Nephron (organoid): ENCODE measurements around the gene HPDL.
A peak's percentile ranks its signal among the peaks of the same experiment; 100 is the strongest.

Source experiments
- H3K27ac Mint-ChIP-seq, 3 experiments: 2 replicates each; pipeline ENCODE4 v1.8.0; 2020; ENCODE audit warnings: mixed read lengths in 3 of 3, mild to moderate bottlenecking in 2 of 3, moderate library complexity in 1 of 3
- H3K27me3 Mint-ChIP-seq: 2 replicates; pipeline ENCODE4 v1.8.0; 2021; ENCODE audit warnings: low read depth, mild to moderate bottlenecking, moderate library complexity, mixed read lengths
- H3K36me3 Mint-ChIP-seq: 2 replicates; pipeline ENCODE4 v1.8.0; 2020; ENCODE audit warnings: low read depth, mixed read lengths
- H3K4me1 Mint-ChIP-seq: 2 replicates; pipeline ENCODE4 v1.8.0; 2020; ENCODE audit warnings: mixed read lengths
- H3K4me3 Mint-ChIP-seq, 3 experiments: 2 replicates each; pipeline ENCODE4 v1.8.0; 2020; ENCODE audit warnings: mild to moderate bottlenecking in 3 of 3, mixed read lengths in 3 of 3, moderate library complexity in 2 of 3
- H3K9me3 Mint-ChIP-seq: 2 replicates; pipeline ENCODE4 v1.8.0; 2020; ENCODE audit warnings: mixed read lengths
- CTCF ChIP-seq, 3 experiments: fragments of 200-600 bp; sonication (generic); IDR thresholded peaks; one replicate each; pipeline ENCODE4 v1.5.0; 2021; ENCODE audit warnings: antibody characterized with exemption in 3 of 3; ENCODE audit not compliant: unreplicated experiment in 3 of 3

HPDL gene

GRCh38 chr1:45319761-45320160 lies 6.9 kb upstream of the HPDL start:
- no peaks in the 10 kb centered on the region for H3K9me3 Mint-ChIP-seq
- TF ChIP-seq CTCF (IDR thresholded peaks at IDR 0.05; ENCODE audit: unreplicated experiment in 3 of 3), result no peak
- no peak overlapping the region for H3K27ac Mint-ChIP-seq
- no peak overlapping the region for H3K4me3 Mint-ChIP-seq
- H3K4me1 Mint-ChIP-seq, result no peaks in the 10 kb centered on the region
- no peaks in the 10 kb centered on the region for H3K36me3 Mint-ChIP-seq
- H3K27me3 Mint-ChIP-seq, result no peaks in the 10 kb centered on the region

GRCh38 chr1:45321444-45321843 lies 5.3 kb upstream of the HPDL start:
- Mint-ChIP-seq H3K27ac (no peak overlapping the region), H3K4me3 (no peak overlapping the region), H3K4me1 (peaks cover 5% of the 10 kb centered on the region)

GRCh38 chr1:45322486-45323040 lies 4.1 kb upstream of the HPDL start:
- no peak overlapping the region for H3K27ac Mint-ChIP-seq
- peaks cover 7% of the 10 kb centered on the region for H3K36me3 Mint-ChIP-seq
- TF ChIP-seq CTCF (IDR thresholded peaks at IDR 0.05; ENCODE audit: unreplicated experiment in 3 of 3), result no peak
- H3K27me3 Mint-ChIP-seq, result no peaks in the 10 kb centered on the region
- no peaks in the 10 kb centered on the region for H3K9me3 Mint-ChIP-seq
- peaks cover 5% of the 10 kb centered on the region for H3K4me1 Mint-ChIP-seq
- no peak overlapping the region for H3K4me3 Mint-ChIP-seq

More at GRCh38 chr1:45321444-45321843, 5.3 kb upstream of the HPDL start:
- Mint-ChIP-seq H3K36me3 (peaks cover 7% of the 10 kb centered on the region), H3K9me3 (no peaks in the 10 kb centered on the region), H3K27me3 (no peaks in the 10 kb centered on the region)
- no peak for TF ChIP-seq CTCF (IDR thresholded peaks at IDR 0.05; ENCODE audit: unreplicated experiment in 3 of 3)

- Mint-ChIP-seq H3K4me1 (peaks cover 9% of the 10 kb centered on the region), H3K9me3 (no peaks in the 10 kb centered on the region), H3K27me3 (no peaks in the 10 kb centered on the region), H3K4me3 (peak overlapping the region; percentile 68 to 69 (median 68)), H3K36me3 (peaks cover 14% of the 10 kb centered on the region), H3K27ac (peak overlapping the region in 2 of 3 experiments; percentile 41 to 76)
- no peak for TF ChIP-seq CTCF (IDR thresholded peaks at IDR 0.05; ENCODE audit: unreplicated experiment in 3 of 3)
These were observed 716 bp upstream of the HPDL start for GRCh38 chr1:45325851-45326506.

GRCh38 chr1:45327644-45328515 lies 1.2 kb downstream of the HPDL start:
- no peaks in the 10 kb centered on the region for H3K9me3 Mint-ChIP-seq
- H3K4me1 Mint-ChIP-seq, result peaks cover 9% of the 10 kb centered on the region
- TF ChIP-seq CTCF (IDR thresholded peaks at IDR 0.05; ENCODE audit: unreplicated experiment in 3 of 3), result no peak
- peak overlapping the region in 1 of 3 experiments; percentile 19 for H3K4me3 Mint-ChIP-seq
- no peaks in the 10 kb centered on the region for H3K27me3 Mint-ChIP-seq
- H3K27ac Mint-ChIP-seq, result no peak overlapping the region
- peaks cover 14% of the 10 kb centered on the region for H3K36me3 Mint-ChIP-seq
